Measurements from ENCODE around the gene MEX3B. TPM values are rescaled to one million over a fixed set of nuclear protein-coding genes. Genes with fewer than 3 reads are reported as not detected.
"Not testable (repeated sequence)": the region's sequence is repeated elsewhere in the genome, so short reads cannot be mapped to it uniquely, and the experiment has no call there.

Gene MEX3B
- total RNA-seq, 2 experiments from 2014 or later, result 0.51 to 0.75 TPM

DNA sequence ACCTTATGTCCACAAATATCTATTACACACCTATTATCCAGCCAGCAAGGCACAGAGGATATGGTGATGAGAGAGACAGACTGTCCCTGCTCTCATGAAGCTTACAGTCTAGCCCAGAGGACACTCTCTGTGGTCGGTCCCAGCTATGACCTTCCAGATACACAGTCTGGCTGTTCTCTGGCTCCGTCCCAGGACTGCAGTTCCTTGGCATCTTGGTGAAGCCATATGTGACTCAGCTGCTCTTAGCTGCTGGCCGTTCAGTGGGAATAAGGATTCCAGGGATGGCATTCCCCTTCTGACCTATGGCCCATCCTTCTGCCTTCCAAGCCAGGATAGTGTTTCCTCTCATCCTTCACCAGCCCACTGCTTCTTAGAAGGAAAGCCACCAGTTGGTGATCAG is 30.8 kb downstream of the MEX3B start:
- Mint-ChIP-seq H3K4me1 (peaks cover 2% of the 10 kb centered on the region), H3K4me3 (no peak overlapping the region), H3K27me3 (peaks cover 10% of the 10 kb centered on the region), H3K36me3 (no peaks in the 10 kb centered on the region), H3K27ac (no peak overlapping the region), H3K9me3 (no peaks in the 10 kb centered on the region)
- no peak for DNase-seq
- POLR2A ChIA-PET, result no interaction called here
- no peak for ATAC-seq (ENCODE audit: low read depth)

DNA sequence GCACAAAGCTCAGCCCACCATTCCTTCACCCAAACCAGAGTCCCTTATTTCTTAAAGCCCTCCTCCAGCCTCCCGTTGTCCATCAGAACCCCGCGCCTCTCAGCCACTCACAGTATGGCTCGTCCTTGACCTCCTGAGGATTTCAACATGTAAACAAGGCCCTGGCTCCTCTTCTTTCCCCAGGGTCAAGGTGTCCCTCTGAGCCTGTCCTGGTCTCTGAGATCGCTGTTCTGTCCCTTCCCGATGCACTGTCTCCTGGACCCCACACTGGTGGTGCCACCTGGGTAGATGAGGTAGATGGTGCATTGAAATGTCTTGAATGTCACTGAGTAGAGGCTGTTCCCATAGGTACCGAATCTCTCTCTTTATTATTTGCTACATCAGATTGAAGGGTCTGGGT is 32.9 kb downstream of the MEX3B start:
- H3K36me3 Mint-ChIP-seq, result no peaks in the 10 kb centered on the region
- no peak overlapping the region for H3K27ac Mint-ChIP-seq
- DNase-seq (no peak), ATAC-seq (ENCODE audit: low read depth) (no peak)
- POLR2A ChIA-PET, result no interaction called here
- no peaks in the 10 kb centered on the region for H3K4me1 Mint-ChIP-seq
- no peak overlapping the region for H3K4me3 Mint-ChIP-seq
- H3K9me3 Mint-ChIP-seq, result no peaks in the 10 kb centered on the region
- peaks cover 10% of the 10 kb centered on the region for H3K27me3 Mint-ChIP-seq

DNA sequence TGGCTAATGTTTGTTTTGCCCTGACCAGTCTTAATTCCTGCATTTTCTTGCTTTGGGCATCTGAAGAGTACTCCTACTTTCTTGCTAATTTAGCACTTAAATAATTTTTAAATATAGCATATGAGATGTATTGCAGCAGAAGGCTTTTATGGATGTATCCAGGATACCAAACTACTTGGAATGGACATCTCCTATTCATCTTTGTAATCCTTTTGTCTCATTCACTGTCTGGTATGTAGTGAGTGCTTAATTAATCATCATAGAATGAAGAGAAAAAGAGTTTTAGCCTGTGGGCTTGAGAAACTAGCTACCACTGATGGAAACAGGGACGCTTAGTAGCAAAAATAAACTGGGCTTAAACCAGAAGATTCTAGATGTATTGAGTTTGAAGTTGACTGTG is 40.6 kb downstream of the MEX3B start:
- H3K27ac Mint-ChIP-seq, result no peak overlapping the region
- ATAC-seq (ENCODE audit: low read depth) (no peak), DNase-seq (no peak)
- POLR2A ChIA-PET, result no interaction called here
- H3K4me3 Mint-ChIP-seq, result no peak overlapping the region
- H3K27me3 Mint-ChIP-seq, result peaks cover 4% of the 10 kb centered on the region
- peaks cover 5% of the 10 kb centered on the region for H3K9me3 Mint-ChIP-seq
- no peaks in the 10 kb centered on the region for H3K36me3 Mint-ChIP-seq
- no peaks in the 10 kb centered on the region for H3K4me1 Mint-ChIP-seq

- ATAC-seq (ENCODE audit: low read depth), result no peak
- no peak overlapping the region for H3K4me3 Mint-ChIP-seq
Measured at GRCh38 chr15:82003916-82004315, 41.9 kb downstream of the MEX3B start.

DNA sequence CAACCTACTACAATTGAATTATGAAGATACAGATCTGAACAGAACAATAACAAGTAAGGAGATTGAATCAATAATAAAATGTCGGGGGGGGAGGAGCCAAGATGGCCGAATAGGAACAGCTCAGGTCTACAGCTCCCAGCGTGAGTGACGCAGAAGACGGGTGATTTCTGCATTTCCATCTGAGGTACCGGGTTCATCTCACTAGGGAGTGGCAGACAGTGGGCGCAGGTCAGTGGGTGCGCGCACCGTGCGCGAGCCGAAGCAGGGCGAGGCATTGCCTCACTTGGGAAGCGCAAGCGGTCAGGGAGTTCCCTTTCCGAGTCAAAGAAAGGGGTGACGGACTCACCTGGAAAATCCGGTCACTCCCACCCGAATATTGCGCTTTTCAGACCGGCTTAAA is 50.7 kb downstream of the MEX3B start:
- H3K9me3 Mint-ChIP-seq; DNase-seq; H3K4me1 Mint-ChIP-seq; H3K36me3 Mint-ChIP-seq; ATAC-seq (ENCODE audit: low read depth); H3K27ac Mint-ChIP-seq; POLR2A ChIA-PET; H3K27me3 Mint-ChIP-seq: not testable (repeated sequence)
- peak overlapping the region; percentile 9 for H3K4me3 Mint-ChIP-seq

More at GRCh38 chr15:82003916-82004315, 41.9 kb downstream of the MEX3B start:
- H3K27ac Mint-ChIP-seq, result no peak overlapping the region
- peaks cover 4% of the 10 kb centered on the region for H3K27me3 Mint-ChIP-seq
- no peak for DNase-seq
- POLR2A ChIA-PET, result no interaction called here
- H3K9me3 Mint-ChIP-seq, result peaks cover 5% of the 10 kb centered on the region
- H3K36me3 Mint-ChIP-seq, result no peaks in the 10 kb centered on the region
- H3K4me1 Mint-ChIP-seq, result no peaks in the 10 kb centered on the region

DNA sequence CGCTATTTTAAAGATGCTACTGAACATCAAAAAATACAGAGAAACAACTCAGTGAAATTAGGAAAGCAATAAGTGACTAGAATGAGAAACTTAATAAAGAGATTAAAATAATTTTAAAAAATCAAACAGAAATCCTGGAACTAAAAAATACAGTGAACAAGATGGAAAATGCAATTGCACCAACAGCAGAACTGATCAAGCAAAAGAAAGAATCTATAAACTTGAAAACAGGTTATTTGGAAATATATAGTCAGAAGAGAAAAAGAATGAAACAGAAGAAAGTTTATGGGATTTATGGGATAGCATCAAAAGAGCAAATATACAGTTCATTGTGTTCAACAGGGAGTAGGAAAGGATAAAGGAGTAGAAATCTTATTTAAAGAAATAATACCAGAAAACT is 53.3 kb downstream of the MEX3B start:
- ATAC-seq (ENCODE audit: low read depth), result no peak
- Mint-ChIP-seq H3K9me3 (peaks cover 10% of the 10 kb centered on the region), H3K36me3 (no peaks in the 10 kb centered on the region), H3K27me3 (peaks cover 6% of the 10 kb centered on the region), H3K4me3 (no peak overlapping the region), H3K4me1 (peaks cover under 1% of the 10 kb centered on the region), H3K27ac (no peak overlapping the region)
- no peak for DNase-seq
- POLR2A ChIA-PET, result no interaction called here

Other genes starting within 250 kb of the MEX3B start
- 10 to 100 TPM; 24.2 to 26.4 TPM for gene EFL1, start 216.7 kb upstream of the MEX3B start, total RNA-seq
- 1 to 10 TPM; 1.3 to 1.6 TPM for gene SAXO2, start 216.8 kb upstream of the MEX3B start, total RNA-seq